ENCODE measurements around the gene DOCK7. TPM values are rescaled to one million over a fixed set of nuclear protein-coding genes. Genes with fewer than 3 reads are reported as not detected.

The DOCK7 gene
- total and polyA plus RNA-seq, 2 of the 13 experiments (the other 11 are each of a cell fraction or from before 2014, with no cell fraction given) = 45.7 to 67.2 TPM

DNA sequence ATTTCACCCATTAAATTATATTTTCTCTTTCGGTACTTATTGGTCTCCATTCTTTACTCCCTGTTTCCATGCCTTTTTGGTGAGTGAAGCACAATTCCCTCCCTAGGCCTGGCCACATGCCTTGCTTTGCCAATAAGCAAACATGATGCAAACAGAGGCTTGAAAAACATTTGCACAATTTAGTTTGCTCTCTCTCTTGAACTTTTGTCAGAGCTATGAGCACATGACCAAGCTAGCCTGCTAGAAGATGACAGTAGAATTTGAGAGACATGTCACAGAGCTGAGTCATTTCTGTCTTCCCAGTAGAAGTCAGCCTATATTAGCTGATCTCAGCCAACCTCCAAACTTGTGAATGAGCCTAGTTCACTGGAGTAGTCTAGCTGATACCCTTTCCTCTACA, 66.3 kb downstream of the DOCK7 start (continued):
- peak; percentile 98 for TF ChIP-seq HDAC2 (CRISPR knock-in tag; IDR thresholded peaks at IDR 0.05)
- TF ChIP-seq RBFOX2 (IDR thresholded peaks at IDR 0.05; ENCODE audit: low read depth, low read length) = no peak
- TF ChIP-seq ZNF484 (CRISPR knock-in tag; IDR thresholded peaks at IDR 0.05; ENCODE audit: borderline replicate concordance, low read depth) = no peak
- TF ChIP-seq, protein P1, sequence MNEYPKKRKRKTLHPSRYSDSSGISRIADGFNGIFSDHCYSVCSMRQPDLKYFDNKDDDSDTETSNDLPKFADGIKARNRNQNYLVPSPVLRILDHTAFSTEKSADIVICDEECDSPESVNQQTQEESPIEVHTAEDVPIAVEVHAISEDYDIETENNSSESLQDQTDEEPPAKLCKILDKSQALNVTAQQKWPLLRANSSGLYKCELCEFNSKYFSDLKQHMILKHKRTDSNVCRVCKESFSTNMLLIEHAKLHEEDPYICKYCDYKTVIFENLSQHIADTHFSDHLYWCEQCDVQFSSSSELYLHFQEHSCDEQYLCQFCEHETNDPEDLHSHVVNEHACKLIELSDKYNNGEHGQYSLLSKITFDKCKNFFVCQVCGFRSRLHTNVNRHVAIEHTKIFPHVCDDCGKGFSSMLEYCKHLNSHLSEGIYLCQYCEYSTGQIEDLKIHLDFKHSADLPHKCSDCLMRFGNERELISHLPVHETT (CRISPR knock-in tag; conservative IDR thresholded peaks at IDR 0.05) = no peak
- no peak for TF ChIP-seq ZNF709 (CRISPR knock-in tag; IDR thresholded peaks at IDR 0.05)
- TF ChIP-seq, protein P2, sequence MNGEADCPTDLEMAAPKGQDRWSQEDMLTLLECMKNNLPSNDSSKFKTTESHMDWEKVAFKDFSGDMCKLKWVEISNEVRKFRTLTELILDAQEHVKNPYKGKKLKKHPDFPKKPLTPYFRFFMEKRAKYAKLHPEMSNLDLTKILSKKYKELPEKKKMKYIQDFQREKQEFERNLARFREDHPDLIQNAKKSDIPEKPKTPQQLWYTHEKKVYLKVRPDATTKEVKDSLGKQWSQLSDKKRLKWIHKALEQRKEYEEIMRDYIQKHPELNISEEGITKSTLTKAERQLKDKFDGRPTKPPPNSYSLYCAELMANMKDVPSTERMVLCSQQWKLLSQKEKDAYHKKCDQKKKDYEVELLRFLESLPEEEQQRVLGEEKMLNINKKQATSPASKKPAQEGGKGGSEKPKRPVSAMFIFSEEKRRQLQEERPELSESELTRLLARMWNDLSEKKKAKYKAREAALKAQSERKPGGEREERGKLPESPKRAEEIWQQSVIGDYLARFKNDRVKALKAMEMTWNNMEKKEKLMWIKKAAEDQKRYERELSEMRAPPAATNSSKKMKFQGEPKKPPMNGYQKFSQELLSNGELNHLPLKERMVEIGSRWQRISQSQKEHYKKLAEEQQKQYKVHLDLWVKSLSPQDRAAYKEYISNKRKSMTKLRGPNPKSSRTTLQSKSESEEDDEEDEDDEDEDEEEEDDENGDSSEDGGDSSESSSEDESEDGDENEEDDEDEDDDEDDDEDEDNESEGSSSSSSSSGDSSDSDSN (CRISPR knock-in tag; IDR thresholded peaks at IDR 0.05) = 0 out of 2 replicates have a peak, but pooled peaks have one; percentile 16
- peak; percentile 79; the same call in 1 of the 2 replicates for TF ChIP-seq ZNF292 (CRISPR knock-in tag; IDR thresholded peaks at IDR 0.05; ENCODE audit: borderline replicate concordance, low read depth)
- no peak; the same call in 1 of the 2 replicates for TF ChIP-seq RFXAP (CRISPR knock-in tag; IDR thresholded peaks at IDR 0.05; ENCODE audit: borderline replicate concordance)
- no peak for TF ChIP-seq GTF3A (CRISPR knock-in tag; conservative IDR thresholded peaks at IDR 0.05)
- no peak for TF ChIP-seq ZNF660 (CRISPR knock-in tag; IDR thresholded peaks at IDR 0.05; ENCODE audit: borderline replicate concordance, low read depth)
- peak; percentile 75; the same call in 1 of the 2 replicates for TF ChIP-seq BORCS8-MEF2B (CRISPR knock-in tag; IDR thresholded peaks at IDR 0.05)
- no peak; the same call in 1 of the 2 replicates for TF ChIP-seq SP140L (CRISPR knock-in tag; IDR thresholded peaks at IDR 0.05; ENCODE audit: borderline replicate concordance)
- peak; percentile 94 for TF ChIP-seq ZNF792 (CRISPR knock-in tag; IDR thresholded peaks at IDR 0.05)
- TF ChIP-seq, protein P3, sequence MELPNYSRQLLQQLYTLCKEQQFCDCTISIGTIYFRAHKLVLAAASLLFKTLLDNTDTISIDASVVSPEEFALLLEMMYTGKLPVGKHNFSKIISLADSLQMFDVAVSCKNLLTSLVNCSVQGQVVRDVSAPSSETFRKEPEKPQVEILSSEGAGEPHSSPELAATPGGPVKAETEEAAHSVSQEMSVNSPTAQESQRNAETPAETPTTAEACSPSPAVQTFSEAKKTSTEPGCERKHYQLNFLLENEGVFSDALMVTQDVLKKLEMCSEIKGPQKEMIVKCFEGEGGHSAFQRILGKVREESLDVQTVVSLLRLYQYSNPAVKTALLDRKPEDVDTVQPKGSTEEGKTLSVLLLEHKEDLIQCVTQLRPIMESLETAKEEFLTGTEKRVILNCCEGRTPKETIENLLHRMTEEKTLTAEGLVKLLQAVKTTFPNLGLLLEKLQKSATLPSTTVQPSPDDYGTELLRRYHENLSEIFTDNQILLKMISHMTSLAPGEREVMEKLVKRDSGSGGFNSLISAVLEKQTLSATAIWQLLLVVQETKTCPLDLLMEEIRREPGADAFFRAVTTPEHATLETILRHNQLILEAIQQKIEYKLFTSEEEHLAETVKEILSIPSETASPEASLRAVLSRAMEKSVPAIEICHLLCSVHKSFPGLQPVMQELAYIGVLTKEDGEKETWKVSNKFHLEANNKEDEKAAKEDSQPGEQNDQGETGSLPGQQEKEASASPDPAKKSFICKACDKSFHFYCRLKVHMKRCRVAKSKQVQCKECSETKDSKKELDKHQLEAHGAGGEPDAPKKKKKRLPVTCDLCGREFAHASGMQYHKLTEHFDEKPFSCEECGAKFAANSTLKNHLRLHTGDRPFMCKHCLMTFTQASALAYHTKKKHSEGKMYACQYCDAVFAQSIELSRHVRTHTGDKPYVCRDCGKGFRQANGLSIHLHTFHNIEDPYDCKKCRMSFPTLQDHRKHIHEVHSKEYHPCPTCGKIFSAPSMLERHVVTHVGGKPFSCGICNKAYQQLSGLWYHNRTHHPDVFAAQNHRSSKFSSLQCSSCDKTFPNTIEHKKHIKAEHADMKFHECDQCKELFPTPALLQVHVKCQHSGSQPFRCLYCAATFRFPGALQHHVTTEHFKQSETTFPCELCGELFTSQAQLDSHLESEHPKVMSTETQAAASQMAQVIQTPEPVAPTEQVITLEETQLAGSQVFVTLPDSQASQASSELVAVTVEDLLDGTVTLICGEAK (IDR thresholded peaks at IDR 0.05) = no peak
- TF ChIP-seq, protein P3 (CRISPR knock-in tag; IDR thresholded peaks at IDR 0.05) = peak; percentile 59; the same call in 1 of the 2 replicates
- TF ChIP-seq HNF4G (IDR thresholded peaks at IDR 0.05; ENCODE audit: borderline replicate concordance, low read depth, low read length) = peak; percentile 74; the same call in 1 of the 2 replicates
- no peak; the same call in 1 of the 2 replicates for TF ChIP-seq HNF4G (CRISPR knock-in tag; IDR thresholded peaks at IDR 0.05; ENCODE audit: borderline replicate concordance, low read depth)

All from HepG2 (cell line).